GM20000 (cell line): ENCODE measurements around the gene LARP7.
"Not testable (repeated sequence)": the region's sequence is repeated elsewhere in the genome, so short reads cannot be mapped to it uniquely, and the experiment has no call there.

ENCODE experiments used
- DNase-seq: peaks from one replicate; pipeline ENCODE4 v3.0.0; 2012; ENCODE audit warnings: low spot score
- TF ChIP-seq, protein P1 (sequence below): IDR thresholded peaks from 2 replicates; pipeline ENCODE4 v1.5.1; 2012; ENCODE audit warnings: mild to moderate bottlenecking, control low read depth; ENCODE audit errors: extremely low read depth, missing control alignments

Gene LARP7

GRCh38 chr4:112655270-112655669 is 18.3 kb downstream of the LARP7 start:
- TF ChIP-seq, protein P1, sequence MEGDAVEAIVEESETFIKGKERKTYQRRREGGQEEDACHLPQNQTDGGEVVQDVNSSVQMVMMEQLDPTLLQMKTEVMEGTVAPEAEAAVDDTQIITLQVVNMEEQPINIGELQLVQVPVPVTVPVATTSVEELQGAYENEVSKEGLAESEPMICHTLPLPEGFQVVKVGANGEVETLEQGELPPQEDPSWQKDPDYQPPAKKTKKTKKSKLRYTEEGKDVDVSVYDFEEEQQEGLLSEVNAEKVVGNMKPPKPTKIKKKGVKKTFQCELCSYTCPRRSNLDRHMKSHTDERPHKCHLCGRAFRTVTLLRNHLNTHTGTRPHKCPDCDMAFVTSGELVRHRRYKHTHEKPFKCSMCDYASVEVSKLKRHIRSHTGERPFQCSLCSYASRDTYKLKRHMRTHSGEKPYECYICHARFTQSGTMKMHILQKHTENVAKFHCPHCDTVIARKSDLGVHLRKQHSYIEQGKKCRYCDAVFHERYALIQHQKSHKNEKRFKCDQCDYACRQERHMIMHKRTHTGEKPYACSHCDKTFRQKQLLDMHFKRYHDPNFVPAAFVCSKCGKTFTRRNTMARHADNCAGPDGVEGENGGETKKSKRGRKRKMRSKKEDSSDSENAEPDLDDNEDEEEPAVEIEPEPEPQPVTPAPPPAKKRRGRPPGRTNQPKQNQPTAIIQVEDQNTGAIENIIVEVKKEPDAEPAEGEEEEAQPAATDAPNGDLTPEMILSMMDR: no peak
- DNase-seq: no peak

DNA sequence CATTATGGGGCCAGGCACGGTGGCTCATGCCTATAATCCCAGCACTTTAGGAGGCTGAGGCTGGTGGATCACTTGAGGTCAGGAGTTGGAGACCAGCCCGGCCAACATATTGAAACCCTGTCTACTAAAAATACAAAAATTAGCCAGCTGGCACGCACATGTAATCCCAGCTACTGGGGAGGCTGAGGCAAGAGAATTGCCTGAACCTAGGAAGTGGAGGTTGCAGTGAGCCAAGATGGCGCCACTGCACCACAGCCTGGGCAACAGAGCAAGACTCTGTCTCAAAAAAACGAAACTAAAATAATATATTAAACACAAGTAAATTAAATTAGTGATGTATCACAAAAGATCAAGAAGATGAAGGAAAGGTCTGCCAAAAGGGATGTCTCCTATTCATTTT is 19.2 kb downstream of the LARP7 start:
- DNase-seq: not testable (repeated sequence)

GRCh38 chr4:112664611-112665010 is 27.7 kb downstream of the LARP7 start:
- no peak for DNase-seq
- TF ChIP-seq, protein P1: no peak

GRCh38 chr4:112668131-112668530 is 31.2 kb downstream of the LARP7 start:
- no peak for DNase-seq
- TF ChIP-seq, protein P1: no peak

DNA sequence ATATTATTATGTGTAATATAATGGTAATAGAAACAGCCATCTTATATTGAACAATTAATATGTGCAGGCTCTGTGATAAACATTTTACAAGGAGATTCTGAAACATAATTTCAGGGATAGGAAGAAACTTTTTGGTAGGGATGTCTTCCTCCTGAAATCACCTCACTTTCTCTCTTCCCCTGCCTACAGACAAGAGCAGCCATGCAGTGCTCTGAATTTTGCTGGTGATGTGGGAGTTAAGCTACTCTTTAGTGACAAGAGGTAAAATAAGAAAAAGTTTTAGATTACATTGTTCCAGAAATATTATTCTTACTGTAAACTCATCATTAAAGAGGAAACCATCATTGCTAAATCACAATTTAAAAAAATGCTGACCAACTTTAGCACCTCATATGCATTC is 36.1 kb downstream of the LARP7 start:
- no peak for DNase-seq
- TF ChIP-seq, protein P1: no peak

DNA sequence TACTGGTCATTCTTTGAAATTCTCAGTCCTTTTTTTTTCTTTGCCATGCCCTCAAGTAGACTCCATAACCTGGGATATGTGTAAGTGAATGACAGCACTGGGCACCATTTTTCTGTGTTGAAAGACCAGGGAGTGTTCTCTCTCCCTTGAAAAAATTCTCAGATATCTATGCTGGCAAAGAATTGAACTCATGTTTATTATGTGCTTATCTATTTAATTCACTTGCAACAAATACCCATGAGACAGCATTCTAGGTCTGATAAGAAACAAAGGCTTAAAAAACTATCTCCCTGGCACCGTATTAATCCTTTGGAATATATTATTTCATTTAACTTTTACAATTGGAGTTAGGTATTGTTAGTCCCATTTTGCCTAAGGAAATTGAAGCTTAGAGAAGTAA is 36.7 kb downstream of the LARP7 start:
- TF ChIP-seq, protein P1: no peak
- DNase-seq: no peak

GRCh38 chr4:112674376-112674775 is 37.4 kb downstream of the LARP7 start:
- TF ChIP-seq, protein P1: no peak
- no peak for DNase-seq

DNA sequence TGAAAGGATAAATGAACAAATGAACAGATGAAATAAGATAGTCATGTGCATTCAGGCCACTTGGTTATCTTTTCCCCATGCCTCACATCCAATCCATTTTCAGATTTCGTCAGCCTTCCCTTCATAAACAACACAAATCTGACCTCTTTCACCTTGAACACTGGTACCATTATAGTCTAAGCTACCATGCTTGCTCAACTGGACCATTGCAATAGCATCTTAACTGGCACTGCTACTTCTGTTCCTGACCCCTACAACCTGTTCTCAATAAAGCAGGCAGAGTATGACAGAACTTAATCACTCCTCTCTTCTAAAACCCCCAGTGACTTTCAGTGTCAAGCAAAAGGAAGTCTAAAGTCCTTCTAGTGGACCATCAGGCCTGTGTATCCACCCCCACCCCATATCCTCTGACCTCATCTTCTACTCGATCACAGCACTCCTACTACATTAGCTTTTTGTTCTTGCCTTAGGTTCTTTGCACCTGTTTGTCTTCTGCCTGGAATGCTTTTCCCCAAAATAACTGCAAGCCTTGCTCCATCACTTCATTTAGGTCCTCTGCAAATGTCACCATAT is 40.7 kb downstream of the LARP7 start:
- DNase-seq: no peak
- TF ChIP-seq, protein P1: no peak
